Neuronal stem cell (in vitro differentiated cells): Measurements from ENCODE around the gene FGF3.

Source experiments
- DNase-seq: peaks from one replicate; pipeline ENCODE4 v3.0.0-alpha.2; 2013; ENCODE audit warnings: low spot score
- H2AFZ ChIP-seq: one replicate; pipeline ENCODE4 v1.6.1; 2013; ENCODE audit warnings: mild to moderate bottlenecking, low read length, inconsistent platforms
- H2AK5ac ChIP-seq: 2 replicates; pipeline ENCODE4 v1.6.1; 2013; ENCODE audit warnings: low read depth, mild to moderate bottlenecking, inconsistent platforms, low read length, moderate library complexity, mixed read lengths
- H2BK120ac ChIP-seq: 2 replicates; pipeline ENCODE4 v1.6.1; 2013; ENCODE audit warnings: low read depth, mild to moderate bottlenecking, inconsistent platforms, low read length, moderate library complexity, mixed read lengths
- H2BK12ac ChIP-seq: one replicate; pipeline ENCODE4 v1.6.1; 2013; ENCODE audit warnings: low read length, inconsistent platforms
- H2BK15ac ChIP-seq: 2 replicates; pipeline ENCODE4 v1.6.1; 2013; ENCODE audit warnings: mild to moderate bottlenecking, low read length, inconsistent platforms, mixed read lengths
- H2BK5ac ChIP-seq: one replicate; pipeline ENCODE4 v1.6.1; 2013; ENCODE audit warnings: inconsistent platforms, mild to moderate bottlenecking, low read length, moderate library complexity
- H3K14ac ChIP-seq: one replicate; pipeline ENCODE4 v1.6.1; 2013; ENCODE audit warnings: low read length, inconsistent platforms
- H3K18ac ChIP-seq: 2 replicates; pipeline ENCODE4 v1.6.1; 2013; ENCODE audit warnings: low read length, inconsistent platforms
- H3K23ac ChIP-seq: 2 replicates; pipeline ENCODE4 v1.6.1; 2013; ENCODE audit warnings: low read depth, mild to moderate bottlenecking, mixed read lengths, low read length, inconsistent platforms; ENCODE audit not compliant: poor library complexity
- H3K27ac ChIP-seq: replicated peaks from 3 replicates; pipeline ENCODE4 v1.5.1; 2013; ENCODE audit warnings: low read length, inconsistent platforms
- H3K27me3 ChIP-seq, 3 experiments: 2 replicates each; pipeline ENCODE4 v1.6.1; 2013; ENCODE audit warnings: low read length in 3 of 3, mild to moderate bottlenecking in 2 of 3, inconsistent platforms in 1 of 3, low read depth in 1 of 3, mixed read lengths in 1 of 3, moderate library complexity in 1 of 3; ENCODE audit not compliant: control insufficient read depth in 3 of 3, insufficient read depth in 3 of 3
- H3K36me3 ChIP-seq, 2 donors: replicated peaks in 1 of 2; 2 replicates each; pipeline ENCODE4 v1.6.1; 2013; ENCODE audit warnings: low read length in 2 of 2; ENCODE audit not compliant: control insufficient read depth in 2 of 2, insufficient read depth in 2 of 2
- H3K4ac ChIP-seq: 2 replicates; pipeline ENCODE4 v1.6.1; 2013; ENCODE audit warnings: inconsistent platforms, mild to moderate bottlenecking, low read length, moderate library complexity
- H3K4me1 ChIP-seq, 2 donors: 1 replicate in 1 of 2; 2 replicates in 1 of 2; pipeline ENCODE4 v1.6.1; 2013; ENCODE audit warnings: low read length in 2 of 2, low read depth in 1 of 2; ENCODE audit not compliant: control insufficient read depth in 2 of 2, insufficient read depth in 1 of 2
- H3K4me2 ChIP-seq: one replicate; pipeline ENCODE4 v1.6.1; 2013; ENCODE audit warnings: mild to moderate bottlenecking, low read length, inconsistent platforms; ENCODE audit not compliant: insufficient read depth, poor library complexity, severe bottlenecking
- H3K4me3 ChIP-seq, 2 donors: 2 replicates each; pipeline ENCODE4 v1.5.1; 2013; ENCODE audit warnings: low read length in 2 of 2, mild to moderate bottlenecking in 2 of 2, inconsistent platforms in 1 of 2, moderate library complexity in 1 of 2
- H3K79me1 ChIP-seq: one replicate; pipeline ENCODE4 v1.6.1; 2013; ENCODE audit warnings: low read depth, mild to moderate bottlenecking, inconsistent platforms, low read length, moderate library complexity
- H3K9ac ChIP-seq: one replicate; pipeline ENCODE4 v1.6.1; 2013; ENCODE audit warnings: mild to moderate bottlenecking, low read depth, low read length, inconsistent platforms; ENCODE audit not compliant: poor library complexity
- H3K9me3 ChIP-seq, 2 donors: replicated peaks in 1 of 2; 2 replicates each; pipeline versions ENCODE3 to v1.6.1; 2013; ENCODE audit warnings: low read length in 2 of 2, mild to moderate bottlenecking in 2 of 2, inconsistent platforms in 1 of 2, low read depth in 1 of 2, mixed read lengths in 1 of 2, moderate library complexity in 1 of 2; ENCODE audit not compliant: control insufficient read depth in 2 of 2, insufficient read depth in 1 of 2
- H4K8ac ChIP-seq: one replicate; pipeline ENCODE4 v1.6.1; 2013; ENCODE audit warnings: low read depth, mild to moderate bottlenecking, inconsistent platforms, low read length, moderate library complexity
- H4K91ac ChIP-seq: one replicate; pipeline ENCODE4 v1.6.1; 2013; ENCODE audit warnings: low read length, low read depth, mild to moderate bottlenecking, inconsistent platforms; ENCODE audit not compliant: poor library complexity
- WGBS, 2 donors: extraction: QIAGEN DNeasy Blood & Tissue Kit; methylation state at CpG; one replicate each; pipeline ENCODE4 v1.1.7; 2013; ENCODE audit warnings: missing lambda C conversion rate in 2 of 2, mixed read lengths in 1 of 2; ENCODE audit not compliant: insufficient read length in 2 of 2, insufficient replicate concordance in 1 of 2; ENCODE audit errors: extremely low coverage in 2 of 2; 5-methylcytosine and 5-hydroxymethylcytosine counted together

FGF3 gene

DNA sequence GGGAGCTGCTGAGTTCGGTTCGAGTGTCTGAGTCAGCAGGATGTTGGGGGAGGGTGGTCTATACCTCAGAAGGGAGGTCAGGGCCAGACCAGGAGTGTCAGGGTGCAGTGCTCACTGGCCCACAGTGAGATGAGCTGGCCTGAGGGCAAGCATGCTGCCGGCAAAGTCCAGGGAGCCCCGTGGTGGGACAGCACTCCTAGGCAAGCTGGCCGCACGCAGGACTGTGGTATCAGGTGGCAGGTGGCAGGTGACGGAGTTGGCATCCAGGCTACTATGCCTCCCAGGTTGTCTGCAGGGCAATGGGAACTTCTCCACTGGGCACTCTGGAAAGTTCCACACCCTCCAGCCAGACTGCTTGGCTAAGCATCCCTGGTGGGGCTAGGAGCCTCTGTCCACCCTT lies 4.8 kb downstream of the FGF3 start:
- Histone ChIP-seq H3K18ac (peak overlapping the region; percentile 85), H3K23ac (peak overlapping the region; percentile 85), H3K79me1 (no peaks in the 10 kb centered on the region), H3K36me3 (no peaks in the 10 kb centered on the region), H4K8ac (no peak overlapping the region), H3K9me3 (peaks cover 0 to 10% of the 10 kb centered on the region in 2 donors), H3K4me1 (peaks cover 15% of the 10 kb centered on the region in 2 donors), H3K9ac (no peak overlapping the region), H2BK5ac (no peak overlapping the region), H2AK5ac (peak overlapping the region; percentile 94), H2AFZ (no peak overlapping the region), H2BK120ac (peak overlapping the region; percentile 81), H3K4me3 (no peak overlapping the region), H3K27me3 (peaks cover 29 to 50% (median 47%) of the 10 kb centered on the region in 3 experiments), H3K14ac (no peak overlapping the region), H2BK12ac (peak overlapping the region; percentile 94), H4K91ac (no peak overlapping the region), H3K4me2 (no peak overlapping the region), H3K4ac (no peak overlapping the region), H3K27ac (no peak overlapping the region), H2BK15ac (peak overlapping the region; percentile 67)
- no peak for DNase-seq
- WGBS, 2 donors = no CpG with 5 or more reads among the region's 7 CpGs

DNA sequence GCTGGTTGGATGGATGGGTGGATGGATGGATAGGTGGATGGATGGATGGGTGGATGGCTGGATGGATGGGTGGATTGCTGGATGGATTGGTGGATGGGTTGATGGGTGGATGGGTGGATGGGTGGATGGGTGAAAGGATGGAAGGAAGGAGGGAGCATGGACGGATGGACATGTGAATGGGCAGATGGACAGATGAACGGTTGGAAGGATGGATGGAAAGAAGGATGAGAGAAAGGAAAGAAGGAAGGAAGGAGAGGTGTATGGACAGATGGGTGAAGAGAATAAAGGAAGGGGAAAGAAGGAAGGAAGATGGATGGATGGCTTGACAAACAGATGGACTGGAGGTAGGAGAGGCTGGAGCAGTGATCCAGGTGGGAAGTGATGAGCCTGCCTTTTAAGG lies 5.4 kb downstream of the FGF3 start:
- H2BK5ac ChIP-seq = no peak overlapping the region
- peak overlapping the region; percentile 67 for H2BK15ac ChIP-seq
- H3K4ac ChIP-seq = no peak overlapping the region
- peak overlapping the region; percentile 80 for H3K18ac ChIP-seq
- WGBS, 2 donors = 100% methylated on average over 1 of the region's 2 CpGs; no CpG with 5 or more reads in 1 of the 2 donors
- peak overlapping the region; percentile 56 for H3K14ac ChIP-seq
- no peak overlapping the region for H3K4me2 ChIP-seq
- H2AFZ ChIP-seq = no peak overlapping the region
- peaks cover 26 to 47% (median 41%) of the 10 kb centered on the region in 3 experiments for H3K27me3 ChIP-seq
- peak overlapping the region; percentile 94 for H2AK5ac ChIP-seq
- no peaks in the 10 kb centered on the region for H3K79me1 ChIP-seq
- H2BK120ac ChIP-seq = no peak overlapping the region
- H3K4me1 ChIP-seq = peaks cover 18 to 20% of the 10 kb centered on the region in 2 donors
- DNase-seq = no peak
- H3K9ac ChIP-seq = peak overlapping the region; percentile 44
- H3K23ac ChIP-seq = no peak overlapping the region
- no peak overlapping the region for H2BK12ac ChIP-seq
- H4K91ac ChIP-seq = no peak overlapping the region
- H3K27ac ChIP-seq = no peak overlapping the region
- H3K4me3 ChIP-seq = no peak overlapping the region
- no peak overlapping the region for H4K8ac ChIP-seq
- H3K9me3 ChIP-seq = peaks cover 0 to 10% of the 10 kb centered on the region in 2 donors
- H3K36me3 ChIP-seq = no peaks in the 10 kb centered on the region

DNA sequence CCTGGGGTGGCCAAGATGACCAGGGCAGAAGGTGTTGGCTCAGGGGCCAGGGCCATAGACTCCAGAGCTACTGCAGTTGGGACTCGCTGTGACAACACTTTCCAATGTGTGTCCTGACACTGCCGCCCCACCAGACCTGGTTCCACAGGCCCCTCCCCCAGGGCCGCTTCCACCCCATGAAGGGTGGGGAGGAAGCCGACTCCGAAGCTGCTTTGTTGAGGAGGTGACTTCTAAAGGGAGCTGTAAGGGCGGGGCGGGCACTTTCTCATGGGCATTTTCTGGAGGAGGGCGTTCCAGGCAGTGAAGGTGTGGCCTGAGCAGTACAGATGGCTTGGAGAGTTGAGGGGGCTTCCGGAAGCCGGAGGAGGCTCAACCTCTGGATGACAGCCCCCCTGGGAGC lies 6.3 kb downstream of the FGF3 start:
- H2AK5ac ChIP-seq = peak overlapping the region; percentile 86
- H3K4ac ChIP-seq = no peak overlapping the region
- peak overlapping the region; percentile 30 for H4K8ac ChIP-seq
- peak overlapping the region; percentile 14 for H2BK15ac ChIP-seq
- no peak overlapping the region for H3K14ac ChIP-seq
- DNase-seq = no peak
- no peak overlapping the region for H3K23ac ChIP-seq
- H2AFZ ChIP-seq = no peak overlapping the region
- no peak overlapping the region for H2BK12ac ChIP-seq
- H2BK5ac ChIP-seq = no peak overlapping the region
- H3K36me3 ChIP-seq = no peaks in the 10 kb centered on the region
- no peak overlapping the region for H3K27ac ChIP-seq
- H3K4me1 ChIP-seq = peaks cover 26 to 28% of the 10 kb centered on the region in 2 donors
- H3K4me3 ChIP-seq = no peak overlapping the region
- H3K27me3 ChIP-seq = peaks cover 18 to 38% (median 32%) of the 10 kb centered on the region in 3 experiments
- no peaks in the 10 kb centered on the region for H3K79me1 ChIP-seq
- H2BK120ac ChIP-seq = peak overlapping the region; percentile 83
- peaks cover 0 to 10% of the 10 kb centered on the region in 2 donors for H3K9me3 ChIP-seq
- WGBS, 2 donors = no CpG with 5 or more reads among the region's 10 CpGs
- peak overlapping the region; percentile 21 for H3K9ac ChIP-seq
- H3K4me2 ChIP-seq = no peak overlapping the region
- peak overlapping the region; percentile 84 for H3K18ac ChIP-seq
- H4K91ac ChIP-seq = peak overlapping the region; percentile 72

DNA sequence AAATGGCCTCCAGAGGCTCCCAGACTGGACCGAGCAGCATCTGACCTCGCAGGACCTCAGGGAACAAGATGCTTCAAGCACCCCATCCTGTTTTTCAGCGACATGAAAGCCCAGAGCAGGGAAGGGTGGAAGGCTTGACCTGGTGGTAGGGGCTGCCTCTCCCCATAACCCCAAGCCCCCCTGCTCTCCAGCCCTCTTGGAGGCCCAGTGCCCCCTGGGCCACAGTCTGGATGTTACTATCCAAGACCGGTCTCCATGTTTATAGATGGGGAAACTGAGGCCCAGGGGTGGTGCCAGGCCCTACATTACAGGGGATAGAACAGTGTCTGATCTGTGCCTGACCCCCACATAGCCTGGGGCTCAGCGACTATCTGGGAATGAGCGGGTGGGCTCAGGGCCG lies 7.0 kb downstream of the FGF3 start:
- Histone ChIP-seq H3K9me3 (peaks cover 0 to 10% of the 10 kb centered on the region in 2 donors), H3K4me3 (no peak overlapping the region), H3K4me2 (no peak overlapping the region), H3K9ac (no peak overlapping the region), H2BK120ac (no peak overlapping the region), H4K91ac (no peak overlapping the region), H3K23ac (peak overlapping the region; percentile 14), H3K27ac (no peak overlapping the region), H2AK5ac (peak overlapping the region; percentile 69), H3K14ac (peak overlapping the region; percentile 63), H3K4ac (no peak overlapping the region), H3K18ac (peak overlapping the region; percentile 67), H3K27me3 (peaks cover 11 to 32% (median 26%) of the 10 kb centered on the region in 3 experiments), H4K8ac (no peak overlapping the region), H3K4me1 (peaks cover 24 to 31% of the 10 kb centered on the region in 2 donors), H2BK15ac (peak overlapping the region; percentile 14), H2BK12ac (peak overlapping the region; percentile 89), H3K79me1 (no peaks in the 10 kb centered on the region), H2BK5ac (no peak overlapping the region), H3K36me3 (no peaks in the 10 kb centered on the region), H2AFZ (no peak overlapping the region)
- no peak for DNase-seq
- WGBS, 2 donors = no CpG with 5 or more reads among the region's 7 CpGs
